GM21825 (cell line): ENCODE data around the gene MSMB.
A peak's percentile ranks its signal among the peaks of the same experiment; 100 is the strongest.

Experiments
- ATAC-seq: cut with Tn5 transposase; IDR thresholded peaks from one replicate; pipeline ENCODE4 v1.9.1; 2021; ENCODE audit warnings: mild to moderate bottlenecking, moderate library complexity; ENCODE audit not compliant: unreplicated experiment

Gene MSMB

DNA sequence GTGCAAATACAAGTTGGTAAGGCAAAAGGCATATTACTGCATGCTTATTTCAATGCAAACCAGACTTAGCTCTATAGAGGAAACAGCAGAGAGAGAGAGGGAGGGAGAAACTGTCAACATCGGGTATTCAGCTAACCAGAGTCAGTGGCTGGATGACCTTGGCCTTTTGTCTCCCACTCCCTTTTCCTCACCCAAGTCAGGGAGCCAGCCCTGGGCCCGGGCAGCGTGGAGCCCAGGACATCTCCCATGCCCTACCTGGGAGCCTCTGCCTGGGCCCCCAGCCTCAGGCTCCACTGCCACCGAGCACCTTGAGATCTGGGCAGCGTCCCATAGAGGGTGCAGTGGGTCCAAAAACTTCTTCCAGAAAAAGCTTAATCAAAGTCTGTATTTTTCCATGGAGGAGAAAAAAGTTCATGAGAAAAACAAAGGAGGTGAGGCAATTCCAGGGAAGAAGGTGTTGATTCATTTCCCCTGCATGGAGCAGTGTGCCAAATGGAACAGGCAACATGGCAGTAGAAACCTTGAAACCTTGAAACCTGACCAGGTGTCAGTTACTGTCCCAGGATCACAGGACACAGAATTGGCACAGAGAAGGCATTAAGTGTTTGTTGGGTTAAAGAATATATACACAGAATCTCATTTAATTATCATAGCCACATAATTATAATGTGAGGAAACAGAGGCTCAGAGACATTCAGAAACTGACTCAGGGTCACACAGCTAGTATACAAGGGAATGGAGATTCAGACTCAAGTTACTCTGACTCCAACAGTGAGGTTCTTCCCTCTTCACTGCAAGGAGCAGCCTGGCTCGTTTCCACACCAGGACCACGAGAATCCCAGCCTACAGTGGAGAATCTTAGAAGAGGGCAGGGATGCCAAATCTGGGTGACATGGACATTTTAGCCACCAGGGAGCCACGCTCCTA lies 9.9 kb downstream of the MSMB start:
- ATAC-seq: no peak

DNA sequence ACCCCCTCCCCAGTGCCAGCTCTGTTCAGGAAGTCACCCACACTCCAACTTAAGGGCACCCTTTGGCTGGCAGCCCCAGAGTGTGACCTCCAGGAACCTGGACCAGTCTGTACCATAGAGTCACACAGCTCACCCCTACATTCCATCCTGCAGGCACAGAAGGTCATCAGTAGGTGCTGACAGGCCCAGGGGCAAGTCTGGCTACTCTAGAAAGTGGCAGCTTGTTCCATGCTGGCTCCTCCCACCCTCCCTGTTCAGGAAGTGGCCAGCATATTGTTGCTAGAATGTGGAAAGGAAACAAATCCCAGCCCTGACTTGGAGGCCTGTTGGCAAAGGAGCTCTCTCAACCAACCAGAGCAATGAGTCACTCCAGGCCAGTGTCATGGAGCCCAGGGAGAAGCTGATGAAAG lies 12.5 kb downstream of the MSMB start:
- ATAC-seq: no peak

DNA sequence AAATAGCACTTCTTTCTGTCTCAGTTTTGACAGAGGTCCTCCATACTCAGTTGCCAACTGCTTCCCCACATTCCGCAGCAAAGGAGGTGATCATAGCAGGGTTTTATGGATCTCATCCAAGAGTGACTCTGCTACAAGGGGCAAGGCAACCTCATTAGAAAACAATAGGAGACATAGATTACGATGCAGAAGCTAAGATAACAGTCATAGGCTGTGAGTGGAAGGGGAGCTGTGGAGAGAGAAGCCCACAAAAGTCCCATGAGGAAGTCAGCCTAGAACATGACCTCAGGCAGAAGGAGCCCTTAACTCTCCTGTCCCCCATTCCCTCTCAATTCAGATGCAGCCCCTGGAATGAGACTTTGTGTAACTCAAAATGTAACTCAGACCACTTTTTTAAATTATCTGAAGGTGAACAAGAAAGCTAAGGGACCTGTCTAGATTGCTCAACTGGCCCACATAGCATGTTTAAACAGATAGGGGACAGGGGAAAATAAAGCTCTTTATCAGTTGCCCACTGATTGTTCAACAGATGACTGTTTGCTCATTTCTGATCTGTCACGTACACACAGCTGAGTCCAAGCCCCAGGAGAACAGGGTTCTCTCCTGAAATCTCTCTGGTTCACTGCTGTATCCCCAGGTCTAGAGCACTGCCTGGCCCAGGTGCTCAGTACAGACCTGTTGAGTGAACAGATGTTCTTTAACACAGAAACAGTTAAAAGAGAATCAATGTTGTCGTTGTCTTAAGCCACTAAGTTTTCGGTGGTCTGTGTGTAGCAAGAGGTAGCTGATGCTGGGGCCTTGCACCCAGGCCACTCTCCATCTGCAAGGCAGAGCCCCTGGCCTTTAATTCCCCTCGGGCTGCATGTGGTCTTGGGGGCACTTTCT lies 14.2 kb downstream of the MSMB start:
- ATAC-seq: no peak

DNA sequence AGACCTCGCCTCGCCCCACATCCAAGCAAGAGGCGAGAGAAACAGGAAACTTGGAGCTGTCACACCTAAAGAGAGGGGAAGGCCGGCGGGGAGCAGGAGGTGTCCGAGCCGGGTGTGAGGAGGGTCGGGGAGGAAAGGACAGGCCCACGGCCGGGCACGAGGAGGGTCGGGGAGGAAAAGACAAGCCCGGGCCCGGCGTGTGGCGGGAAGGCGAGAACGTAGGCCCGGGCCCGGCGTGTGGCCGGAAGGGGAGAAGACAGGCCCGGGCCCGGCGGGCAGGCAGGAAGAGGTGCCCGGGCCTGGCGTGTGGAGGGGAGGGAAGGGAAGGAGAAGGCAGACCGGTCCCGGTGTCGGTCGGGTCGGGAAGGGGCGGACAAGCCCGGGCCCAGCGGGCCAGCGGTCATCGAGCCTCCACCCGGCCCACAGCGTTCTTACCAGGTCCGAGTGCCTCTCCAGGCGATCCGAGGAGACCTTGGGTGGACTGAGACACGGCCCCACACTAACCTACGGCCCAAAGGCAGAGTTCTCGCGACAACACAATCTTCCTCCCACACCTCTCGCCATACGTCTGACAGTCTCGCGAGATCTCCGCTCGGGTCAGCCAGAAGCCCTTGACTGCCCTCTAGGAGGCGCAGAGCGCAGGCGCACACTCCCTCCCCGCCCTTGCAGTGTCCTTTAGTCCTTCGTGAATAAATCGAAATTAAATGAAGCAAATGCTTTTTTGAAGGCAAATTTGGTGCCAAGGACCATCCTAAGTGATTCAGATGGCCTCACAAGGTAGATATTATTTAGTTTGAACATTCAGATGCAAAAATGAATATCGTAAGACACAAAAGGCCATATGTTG lies 15.8 kb downstream of the MSMB start, which contains the start of gene NCOA4:
NCOA4 (minus strand) TSS at position 533 of the 847 bp plus-strand sequence. CDS start 13,943 bp downstream, outside the sequence.
- peak; percentile 94 for ATAC-seq

DNA sequence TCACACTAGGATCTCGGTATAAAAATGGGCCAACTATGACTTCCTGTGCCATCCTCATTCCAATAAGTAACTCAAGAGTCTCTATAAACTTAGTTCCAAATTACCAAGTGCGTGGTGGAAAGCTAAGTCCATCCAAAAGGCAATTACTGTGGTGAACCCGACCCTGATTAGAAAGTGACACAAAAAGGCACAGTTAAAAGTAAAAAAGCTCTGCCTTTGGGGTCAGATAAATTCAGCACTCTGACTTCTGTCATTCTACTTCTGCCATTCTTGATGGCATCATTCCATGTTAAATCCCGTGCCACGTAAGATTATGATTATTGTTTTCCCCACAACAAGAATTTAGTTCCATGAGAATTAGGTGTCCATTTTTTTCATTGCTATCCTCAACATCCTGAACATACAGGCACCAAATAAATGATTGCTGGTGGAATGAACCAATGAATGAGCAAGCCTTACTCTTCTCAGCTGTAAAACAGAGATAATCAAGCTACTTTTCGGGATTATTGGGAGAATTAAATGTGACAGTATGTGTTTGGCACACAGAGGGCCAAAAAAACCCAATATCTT lies 16.5 kb downstream of the MSMB start:
- ATAC-seq: no peak

DNA sequence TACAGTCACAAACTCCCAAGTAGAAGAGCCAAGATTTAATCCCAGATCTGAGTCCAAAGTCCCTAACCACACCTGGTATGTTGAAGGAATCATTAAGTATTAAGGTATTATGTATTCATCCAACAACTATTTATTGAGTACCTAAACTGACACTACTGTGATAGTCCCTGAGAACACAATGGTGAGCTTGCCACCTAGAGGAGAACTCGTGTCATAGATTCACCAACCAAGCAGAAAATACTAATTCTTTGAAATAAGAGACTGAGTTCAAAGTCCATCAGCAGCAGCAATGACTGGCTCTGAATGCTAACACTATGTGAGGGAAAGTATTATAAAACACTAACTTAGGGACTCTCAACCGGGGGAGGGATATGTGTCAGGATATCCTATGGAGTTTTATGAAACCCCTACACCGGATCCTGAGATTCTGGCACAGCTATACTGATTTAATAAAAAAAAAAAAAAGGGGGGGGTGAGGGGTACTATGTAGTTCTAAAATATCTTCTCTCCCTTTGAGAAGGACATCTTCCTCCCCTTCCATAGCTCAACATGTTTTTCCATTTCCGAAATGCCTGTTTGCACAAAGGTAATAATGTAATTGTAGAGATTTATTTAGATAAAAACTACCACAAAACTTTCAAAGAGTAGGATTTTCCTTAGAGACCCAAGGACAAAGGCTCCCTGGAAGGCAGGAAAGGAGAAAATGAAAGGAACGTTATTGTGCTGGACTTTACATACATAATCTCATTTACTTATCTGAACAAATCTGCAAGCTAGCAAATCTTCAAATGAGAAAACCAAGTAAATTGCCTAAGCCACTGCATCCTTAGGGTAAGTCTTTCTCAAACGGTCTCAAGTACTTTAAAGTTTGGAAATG lies 17.2 kb downstream of the MSMB start:
- ATAC-seq: no peak

DNA sequence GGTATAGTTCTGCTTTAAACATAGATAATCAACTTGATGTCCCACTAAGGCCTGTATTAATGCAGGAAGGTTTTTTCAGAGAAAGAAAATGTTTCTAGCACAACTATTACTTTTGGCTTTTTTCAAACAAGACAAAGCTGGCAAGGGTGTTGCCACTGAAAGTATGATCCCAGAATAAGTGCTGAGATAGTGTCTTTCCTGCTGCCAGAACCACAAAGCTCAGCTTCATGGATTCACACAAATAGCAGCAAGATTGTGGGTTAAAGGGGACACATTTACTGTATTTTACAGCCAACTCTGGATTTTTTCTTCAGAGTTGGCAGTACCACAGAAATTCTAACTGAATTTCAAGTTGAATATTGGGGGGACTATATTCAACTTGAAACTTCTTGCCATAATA lies 20.0 kb downstream of the MSMB start:
- ATAC-seq: no peak

DNA sequence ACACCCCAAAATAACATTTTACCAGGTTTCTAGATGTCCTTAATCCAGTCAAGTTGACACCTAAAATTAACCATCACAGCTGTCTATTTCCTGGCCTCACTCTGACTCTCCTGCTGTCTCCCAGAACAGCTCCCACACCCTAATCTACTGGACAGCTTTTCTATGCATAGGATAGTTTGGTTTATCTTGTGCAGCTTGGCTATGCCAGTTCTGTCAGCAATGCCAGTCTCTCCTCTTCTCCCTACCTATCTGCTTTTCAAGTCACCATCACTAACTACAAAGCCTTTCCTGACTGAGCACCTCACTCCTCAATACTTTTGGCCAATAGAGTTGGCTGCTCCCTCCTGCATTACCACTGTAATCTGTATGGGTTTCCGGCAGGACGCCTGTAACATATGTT lies 20.7 kb downstream of the MSMB start:
- ATAC-seq: no peak

DNA sequence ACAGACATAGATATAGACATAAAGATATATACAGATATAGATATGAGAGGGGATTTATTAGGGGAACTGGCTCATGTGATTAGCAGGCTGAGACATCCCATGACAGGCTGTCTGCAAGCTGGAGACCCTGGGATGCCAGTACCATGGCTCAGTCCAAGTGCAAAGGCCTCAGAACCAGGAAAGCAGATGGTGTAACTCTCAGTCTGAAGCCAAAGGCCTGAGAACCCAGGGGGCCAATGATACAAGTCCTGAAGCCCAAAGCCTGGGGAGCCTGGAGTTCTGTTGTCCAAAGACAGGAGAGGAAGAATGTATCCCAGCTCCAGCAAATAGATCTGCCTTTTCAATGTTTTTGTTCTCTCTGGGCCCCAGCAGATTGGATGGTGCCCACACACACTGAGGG lies 21.1 kb downstream of the MSMB start:
- ATAC-seq: no peak

DNA sequence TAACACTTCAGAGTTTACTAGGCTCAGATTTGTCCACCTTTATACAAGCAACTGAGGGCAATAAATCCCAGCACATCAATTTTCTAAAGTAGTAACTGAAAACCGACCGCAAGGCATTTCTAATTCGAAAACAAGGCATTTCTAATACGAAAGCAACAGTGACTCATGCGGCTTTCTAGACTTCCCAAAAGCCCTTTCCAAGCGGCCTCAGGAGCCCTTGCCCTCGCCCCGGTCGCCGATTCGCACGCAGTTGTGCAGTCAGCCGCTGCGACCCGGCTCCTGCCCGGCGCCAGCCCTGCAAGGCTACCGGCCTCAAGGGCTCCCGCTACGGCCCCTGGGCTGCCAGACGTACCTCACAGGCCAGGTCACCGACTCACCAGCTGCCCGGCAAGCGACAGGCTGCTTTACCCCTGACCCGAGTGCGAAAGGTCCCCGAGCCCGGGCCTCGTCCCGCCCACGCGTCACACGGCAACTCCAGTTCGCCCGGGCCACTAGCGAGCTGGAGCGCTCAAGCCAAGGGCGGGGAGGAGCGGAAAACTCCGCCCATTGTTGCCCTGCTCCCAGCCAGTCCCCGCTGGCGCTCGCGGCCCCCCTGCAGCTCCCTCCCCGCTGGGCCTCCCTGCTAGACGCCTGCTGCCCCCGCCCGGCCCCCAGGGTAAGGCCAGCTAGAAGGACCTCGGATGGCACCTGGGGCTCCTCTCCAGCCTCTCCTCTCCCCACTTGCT lies 22.9 kb downstream of the MSMB start:
- ATAC-seq: peak; percentile 93

DNA sequence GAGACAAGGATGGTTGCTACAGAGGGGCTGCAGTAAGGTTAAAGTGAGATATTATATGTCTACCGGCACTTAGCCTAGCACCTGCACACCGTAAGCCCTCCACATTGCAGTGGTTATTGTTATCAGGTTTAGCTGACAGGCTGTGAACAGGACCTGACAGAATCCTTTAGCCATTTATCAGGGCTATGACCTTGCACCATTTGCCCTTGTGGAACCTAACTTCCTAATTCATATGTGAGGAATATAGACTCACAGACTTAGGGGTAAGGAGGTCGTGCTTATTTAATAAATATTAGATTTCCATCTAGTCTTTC lies 25.8 kb downstream of the MSMB start:
- ATAC-seq: no peak

DNA sequence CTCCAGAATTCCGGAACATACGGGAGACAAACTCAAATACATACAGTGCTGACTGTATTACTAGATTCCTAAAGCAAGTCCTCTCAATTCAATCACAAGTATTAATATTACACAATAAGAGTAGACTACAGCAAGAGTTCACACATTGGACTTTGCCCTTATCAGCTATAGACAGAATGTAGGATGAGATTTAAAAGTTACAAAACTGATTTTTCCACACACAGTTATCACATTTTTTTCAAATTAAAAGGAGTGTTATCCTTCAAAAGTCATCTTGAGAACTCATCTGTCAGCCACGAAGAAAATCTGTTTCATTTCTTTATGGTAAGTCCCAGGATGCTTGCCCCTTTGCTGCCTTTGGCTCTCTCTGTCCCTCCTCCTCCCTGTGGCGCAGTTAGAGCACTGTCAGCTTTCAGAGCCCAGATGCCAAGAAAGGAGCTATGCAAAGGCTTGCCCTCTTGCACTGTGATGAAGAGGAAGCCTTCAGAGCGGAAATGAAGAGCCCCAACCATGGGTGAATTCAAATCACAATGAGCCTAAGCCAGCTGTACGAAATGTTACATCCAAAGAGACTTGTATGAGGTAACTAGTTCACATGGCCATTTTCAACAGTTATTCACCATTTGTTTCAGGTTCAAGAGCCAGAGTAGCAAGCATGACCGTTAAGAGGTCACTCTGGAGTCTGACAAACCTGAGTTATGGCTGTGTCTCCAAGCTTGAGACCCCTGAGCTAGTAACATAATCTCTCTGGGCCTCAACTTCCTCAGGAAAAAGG lies 26.3 kb downstream of the MSMB start:
- no peak for ATAC-seq

DNA sequence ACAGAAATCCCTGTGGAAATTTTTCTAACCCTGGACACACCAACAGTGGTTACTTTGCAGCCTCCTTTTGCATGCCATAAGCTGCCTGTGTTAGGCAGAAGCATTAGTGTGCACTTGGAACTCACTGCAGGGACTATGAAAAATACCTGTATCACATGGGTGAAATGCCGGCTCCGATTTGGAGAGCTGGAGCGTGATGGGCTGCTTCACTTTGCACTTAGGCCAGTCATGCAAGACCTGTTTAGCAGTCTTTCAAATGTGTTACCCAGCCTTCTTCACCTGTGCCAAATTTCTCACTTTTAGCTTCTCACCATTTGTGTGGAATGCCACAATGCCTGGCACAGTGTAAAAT lies 26.9 kb downstream of the MSMB start:
- ATAC-seq: no peak

DNA sequence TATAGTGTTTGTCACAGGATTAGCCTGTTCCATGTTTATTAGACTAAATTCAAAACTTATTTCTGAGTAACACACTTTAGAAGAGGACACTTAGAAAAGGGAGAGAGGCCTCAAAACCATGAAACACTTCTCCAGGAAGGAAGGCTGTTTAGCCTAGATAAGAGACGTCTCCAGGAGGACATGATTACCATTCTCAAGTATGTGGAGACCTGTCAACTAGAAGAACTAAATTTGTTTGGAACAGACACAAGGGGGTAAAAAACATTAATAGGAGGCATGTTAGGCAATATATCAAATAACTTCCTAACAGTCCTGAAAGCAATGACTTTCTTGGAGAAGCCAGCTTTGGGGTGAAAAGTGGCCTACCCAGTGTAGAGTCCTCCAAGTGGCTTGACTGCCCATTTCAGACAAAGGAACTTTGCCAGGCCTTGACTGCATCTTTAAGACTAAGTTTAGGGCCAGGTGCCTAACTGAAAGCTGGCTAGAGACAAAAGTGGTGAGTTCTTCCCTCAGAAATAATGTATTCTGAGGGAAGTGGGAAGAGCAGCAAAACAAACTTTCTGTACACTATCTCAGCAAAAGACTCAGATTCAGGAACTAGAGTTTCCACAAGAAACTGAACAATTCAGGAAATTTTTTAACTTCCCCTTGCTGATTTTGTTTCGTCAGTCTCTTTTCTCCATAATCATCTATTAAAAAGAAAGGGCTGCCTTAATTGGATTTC lies 27.5 kb downstream of the MSMB start:
- no peak for ATAC-seq

DNA sequence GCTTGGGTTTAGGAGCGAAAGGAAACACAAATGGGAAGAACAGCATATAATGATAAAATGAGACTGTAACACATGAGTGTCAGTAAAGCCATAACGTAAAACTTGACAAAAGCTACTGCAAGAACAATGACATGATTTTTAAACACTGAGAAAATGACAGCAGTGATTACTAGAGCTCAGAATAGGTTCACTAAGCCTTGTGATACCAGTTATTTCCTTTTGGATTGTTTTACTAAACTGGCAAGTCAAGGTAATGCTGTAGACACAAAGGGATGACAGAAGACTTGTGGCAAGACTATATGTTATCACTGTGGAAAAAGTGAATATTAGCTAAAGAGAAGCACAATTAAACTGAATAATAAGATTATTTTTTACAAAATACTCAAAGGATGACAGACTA lies 28.3 kb downstream of the MSMB start:
- no peak for ATAC-seq

DNA sequence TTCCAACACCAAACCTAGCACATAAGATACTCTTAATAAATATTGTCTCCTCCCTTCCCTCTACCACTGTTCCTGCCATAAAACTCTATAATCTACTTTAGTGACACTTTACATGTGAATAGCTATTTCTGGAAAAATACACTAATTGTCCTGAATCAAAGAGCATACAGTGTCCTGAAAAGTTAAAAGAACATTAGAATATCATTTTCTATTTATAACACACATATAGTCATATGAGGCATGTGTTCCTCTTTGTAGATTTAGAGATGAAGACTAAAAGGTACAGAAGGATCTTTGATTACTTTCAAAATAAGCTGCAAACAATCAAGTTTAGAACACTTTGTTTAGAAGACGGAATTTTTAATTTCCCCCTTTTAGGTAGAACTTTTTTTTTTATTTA lies 29.3 kb downstream of the MSMB start:
- ATAC-seq: no peak

DNA sequence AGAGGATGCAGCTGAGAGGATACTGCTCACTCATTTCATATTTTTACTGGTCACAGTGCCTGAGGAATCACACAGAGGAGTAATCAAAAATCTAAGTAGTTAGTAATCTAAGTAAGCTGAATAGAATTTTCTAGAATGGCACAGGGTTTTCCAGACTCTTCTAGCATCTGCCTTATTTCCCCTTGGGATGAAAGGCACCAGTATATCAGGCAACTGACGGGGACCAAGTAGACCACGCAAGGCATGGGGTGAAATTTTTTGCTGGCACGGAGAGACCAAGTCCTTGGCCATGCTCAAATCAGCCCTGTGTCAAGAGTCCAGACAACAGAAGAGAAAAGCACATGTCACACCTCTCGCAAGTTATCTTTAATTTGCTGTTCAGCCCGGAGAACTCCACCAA lies 29.9 kb downstream of the MSMB start:
- no peak for ATAC-seq
